Coronary artery (tissue), 2 donors: ENCODE data around the gene GLRX.

ENCODE experiments used
- DNase-seq: peaks from one replicate; pipeline ENCODE4 v3.0.0-alpha.2; 2017; ENCODE audit warnings: low spot score
- H3K27ac ChIP-seq, 2 donors: fragments of 200-600 bp; sonication (generic); one replicate each; pipeline ENCODE4 v1.5.1; 2016 to 2019
- H3K4me3 ChIP-seq: fragments of 200-600 bp; sonication (generic); 2 replicates; pipeline ENCODE4 v1.5.1; 2016; ENCODE audit warnings: mild to moderate bottlenecking, moderate library complexity
- TF ChIP-seq, protein P1 (sequence below): fragments of 200-600 bp; sonication (generic); IDR thresholded peaks from one replicate; pipeline ENCODE4 v1.5.1; 2019; ENCODE audit warnings: antibody characterized with exemption

Gene GLRX

DNA sequence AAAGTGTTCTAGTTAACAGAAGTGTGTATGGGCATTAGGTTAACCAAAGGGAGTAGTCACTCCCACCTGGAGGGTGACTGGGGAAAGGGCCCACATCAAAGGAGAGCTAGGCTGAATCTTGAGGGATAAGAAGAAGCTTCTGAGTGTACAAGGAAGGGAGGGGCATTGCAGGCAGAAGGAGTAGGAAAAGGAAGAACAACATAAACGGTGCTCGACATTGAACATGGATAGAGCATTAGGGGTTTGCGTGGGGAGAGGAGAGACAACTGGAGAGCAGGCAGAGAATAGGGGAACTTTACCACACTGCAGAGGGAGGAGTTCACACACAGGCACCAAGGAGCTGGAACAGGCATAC lies 5.3 kb upstream of the GLRX start:
- Histone ChIP-seq H3K27ac (no peak overlapping the region), H3K4me3 (no peak overlapping the region)
- no peak for DNase-seq
- TF ChIP-seq, protein P1, sequence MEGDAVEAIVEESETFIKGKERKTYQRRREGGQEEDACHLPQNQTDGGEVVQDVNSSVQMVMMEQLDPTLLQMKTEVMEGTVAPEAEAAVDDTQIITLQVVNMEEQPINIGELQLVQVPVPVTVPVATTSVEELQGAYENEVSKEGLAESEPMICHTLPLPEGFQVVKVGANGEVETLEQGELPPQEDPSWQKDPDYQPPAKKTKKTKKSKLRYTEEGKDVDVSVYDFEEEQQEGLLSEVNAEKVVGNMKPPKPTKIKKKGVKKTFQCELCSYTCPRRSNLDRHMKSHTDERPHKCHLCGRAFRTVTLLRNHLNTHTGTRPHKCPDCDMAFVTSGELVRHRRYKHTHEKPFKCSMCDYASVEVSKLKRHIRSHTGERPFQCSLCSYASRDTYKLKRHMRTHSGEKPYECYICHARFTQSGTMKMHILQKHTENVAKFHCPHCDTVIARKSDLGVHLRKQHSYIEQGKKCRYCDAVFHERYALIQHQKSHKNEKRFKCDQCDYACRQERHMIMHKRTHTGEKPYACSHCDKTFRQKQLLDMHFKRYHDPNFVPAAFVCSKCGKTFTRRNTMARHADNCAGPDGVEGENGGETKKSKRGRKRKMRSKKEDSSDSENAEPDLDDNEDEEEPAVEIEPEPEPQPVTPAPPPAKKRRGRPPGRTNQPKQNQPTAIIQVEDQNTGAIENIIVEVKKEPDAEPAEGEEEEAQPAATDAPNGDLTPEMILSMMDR: no peak

DNA sequence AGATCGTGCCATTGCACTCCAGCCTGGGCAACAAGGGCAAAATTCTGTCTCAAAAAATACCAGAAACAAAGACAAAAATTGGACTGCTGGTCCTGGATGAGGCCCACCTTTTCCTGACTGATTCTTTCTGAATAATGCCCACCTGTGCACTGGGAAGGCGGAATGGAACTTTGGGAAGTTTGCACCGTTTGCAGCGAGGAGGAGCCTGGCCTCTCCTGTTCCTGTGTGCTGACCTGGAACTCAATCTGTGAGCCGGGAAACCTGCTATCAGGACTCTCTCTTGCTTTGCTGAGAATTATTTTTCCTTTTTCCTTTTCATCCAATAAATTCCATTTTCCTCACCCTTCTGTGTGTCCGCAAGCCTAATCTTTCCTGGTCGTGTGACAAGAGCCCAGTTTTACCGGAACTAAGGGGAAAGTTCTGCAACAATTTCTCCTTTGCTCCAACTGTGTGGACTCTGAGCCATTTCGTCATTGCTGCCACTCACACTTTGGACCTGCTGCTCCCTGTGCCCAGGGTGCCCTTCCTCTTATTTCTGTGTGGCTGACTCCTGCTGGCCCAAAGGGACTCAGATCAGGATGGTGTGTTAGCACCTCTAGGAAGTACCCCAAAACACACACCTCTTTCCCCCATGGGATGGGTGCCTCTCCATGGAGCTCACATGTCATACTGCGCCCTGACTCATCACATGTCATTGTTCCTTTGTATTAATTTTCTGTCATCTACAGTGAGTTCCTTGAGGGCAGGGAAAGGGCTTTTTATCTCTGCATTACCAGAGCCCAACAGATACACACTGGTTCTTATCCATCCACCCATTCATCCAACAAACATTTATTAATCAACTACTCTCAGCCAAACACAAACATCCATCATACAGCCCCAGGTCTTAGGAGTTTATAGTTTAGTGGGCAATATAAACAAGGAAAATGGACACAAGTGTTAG lies 4.7 kb upstream of the GLRX start:
- Histone ChIP-seq H3K4me3 (no peak overlapping the region), H3K27ac (no peak overlapping the region)
- TF ChIP-seq, protein P1: no peak
- DNase-seq: no peak

DNA sequence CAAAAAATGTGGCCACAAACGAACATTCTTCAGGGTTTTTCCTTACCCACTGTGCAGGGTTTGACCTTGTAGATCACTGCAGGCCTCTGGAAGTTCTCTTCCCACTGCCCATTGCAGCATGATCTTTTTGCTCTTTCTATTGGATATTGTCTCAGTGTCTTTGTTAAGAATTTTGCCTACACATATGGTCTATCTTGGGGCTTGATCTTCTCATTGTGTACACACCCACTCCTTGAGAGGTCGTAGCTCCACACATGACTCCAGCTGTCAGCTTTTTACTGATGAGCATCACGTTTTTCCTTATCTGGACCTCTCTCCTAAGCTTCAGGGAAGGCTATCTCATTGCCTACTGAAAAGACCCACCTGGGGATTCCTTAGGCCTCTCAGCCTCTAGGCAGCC lies 3.0 kb upstream of the GLRX start:
- H3K27ac ChIP-seq: no peak overlapping the region
- TF ChIP-seq, protein P1: no peak
- DNase-seq: no peak

DNA sequence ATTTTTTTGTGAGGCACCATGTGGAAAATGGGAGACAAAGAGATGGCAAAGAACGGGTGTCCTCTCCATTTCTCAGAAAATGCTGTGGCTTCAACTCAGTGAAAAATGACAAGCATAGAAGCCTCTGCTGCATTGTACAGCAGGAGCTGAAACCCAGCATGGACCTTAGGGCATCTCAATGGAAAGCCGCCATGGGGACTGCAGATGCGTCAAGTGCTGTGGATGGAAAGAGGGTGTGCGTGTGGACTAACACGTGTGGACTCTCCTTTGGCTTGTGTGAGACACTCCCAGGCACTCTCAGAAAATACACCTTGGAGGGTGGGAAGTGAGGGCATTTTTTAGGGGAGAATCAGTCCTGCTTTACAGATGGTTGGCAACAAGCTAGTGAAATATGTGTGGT lies 2.2 kb upstream of the GLRX start:
- Histone ChIP-seq H3K4me3 (no peak overlapping the region), H3K27ac (peak overlapping the region; percentile 72 to 87)
- TF ChIP-seq, protein P1: no peak
- DNase-seq: no peak

More for the DNA sequence above, 3.0 kb upstream of the GLRX start:
- no peak overlapping the region for H3K4me3 ChIP-seq

DNA sequence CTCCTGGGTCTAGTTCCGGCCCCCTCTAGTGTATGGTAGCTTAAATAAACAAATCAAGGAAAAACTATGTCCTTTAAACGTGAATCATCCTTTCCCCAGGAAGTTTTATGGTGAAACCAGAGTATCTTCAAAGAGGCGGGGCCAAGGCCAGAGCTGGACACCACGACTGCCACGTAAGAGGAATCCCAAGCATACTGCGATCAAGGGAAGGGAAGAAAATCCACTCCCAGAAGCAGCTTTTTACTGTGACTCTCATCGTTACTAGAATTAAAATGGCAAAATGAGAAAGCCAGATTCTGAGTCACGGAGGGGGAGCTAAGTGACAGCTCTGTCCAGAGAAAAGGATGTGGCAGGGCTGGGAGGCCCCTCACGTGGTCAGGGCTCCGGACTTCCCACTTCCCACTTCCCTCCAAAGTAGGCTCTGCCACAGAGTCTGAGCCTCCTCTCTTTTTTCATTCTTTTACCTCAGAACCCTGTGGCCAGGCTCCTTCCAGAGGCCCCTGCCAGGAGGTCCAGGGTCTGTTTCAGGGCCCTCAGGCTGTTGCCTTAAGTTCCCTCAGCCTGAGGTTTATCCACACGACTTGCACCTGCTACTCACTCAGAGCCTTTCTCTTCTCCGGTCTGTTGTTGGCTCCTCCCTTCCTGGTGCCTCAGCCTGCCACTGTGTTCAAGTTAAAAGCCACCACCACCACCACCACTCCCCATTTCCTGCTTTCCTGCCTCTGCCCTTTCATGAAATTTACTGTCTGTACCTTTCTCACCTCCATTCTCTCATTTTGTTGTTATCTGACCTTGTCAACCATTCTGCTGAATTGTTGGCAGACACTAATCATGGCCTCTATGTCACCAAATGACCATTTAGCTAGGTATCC lies 1.4 kb upstream of the GLRX start:
- TF ChIP-seq, protein P1: no peak
- H3K4me3 ChIP-seq: peak overlapping the region; percentile 80
- H3K27ac ChIP-seq: peak overlapping the region; percentile 72 to 87
- DNase-seq: no peak

DNA sequence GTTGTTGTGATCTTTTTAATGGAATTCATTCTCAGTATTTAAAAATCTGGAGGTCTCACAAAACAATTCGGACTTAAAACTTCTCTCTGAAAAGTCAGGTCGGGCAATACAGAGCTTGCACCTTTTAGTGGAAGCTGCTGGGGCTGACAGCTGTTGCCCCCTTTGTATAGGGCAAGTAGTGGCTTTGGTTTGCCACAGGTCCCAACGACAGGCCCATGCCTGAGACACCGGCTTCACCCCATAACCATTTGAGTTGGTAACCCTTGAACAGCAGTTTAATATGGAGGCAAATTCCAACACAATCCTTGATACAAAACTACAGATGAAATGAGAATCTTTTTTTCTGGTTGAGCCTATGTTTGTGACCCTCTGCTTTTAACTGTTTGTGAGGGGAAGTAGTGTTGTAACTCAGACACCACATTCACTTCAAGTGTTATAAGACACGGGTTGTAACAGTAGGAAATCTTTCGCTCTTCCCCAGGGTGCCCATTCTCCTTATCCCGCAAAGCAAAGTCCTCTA lies 752 bp upstream of the GLRX start:
- no peak for DNase-seq
- TF ChIP-seq, protein P1: no peak
- Histone ChIP-seq H3K27ac (peak overlapping the region; percentile 72 to 87), H3K4me3 (peak overlapping the region; percentile 80)
